ENCODE measurements around the gene HMX2.

DNA sequence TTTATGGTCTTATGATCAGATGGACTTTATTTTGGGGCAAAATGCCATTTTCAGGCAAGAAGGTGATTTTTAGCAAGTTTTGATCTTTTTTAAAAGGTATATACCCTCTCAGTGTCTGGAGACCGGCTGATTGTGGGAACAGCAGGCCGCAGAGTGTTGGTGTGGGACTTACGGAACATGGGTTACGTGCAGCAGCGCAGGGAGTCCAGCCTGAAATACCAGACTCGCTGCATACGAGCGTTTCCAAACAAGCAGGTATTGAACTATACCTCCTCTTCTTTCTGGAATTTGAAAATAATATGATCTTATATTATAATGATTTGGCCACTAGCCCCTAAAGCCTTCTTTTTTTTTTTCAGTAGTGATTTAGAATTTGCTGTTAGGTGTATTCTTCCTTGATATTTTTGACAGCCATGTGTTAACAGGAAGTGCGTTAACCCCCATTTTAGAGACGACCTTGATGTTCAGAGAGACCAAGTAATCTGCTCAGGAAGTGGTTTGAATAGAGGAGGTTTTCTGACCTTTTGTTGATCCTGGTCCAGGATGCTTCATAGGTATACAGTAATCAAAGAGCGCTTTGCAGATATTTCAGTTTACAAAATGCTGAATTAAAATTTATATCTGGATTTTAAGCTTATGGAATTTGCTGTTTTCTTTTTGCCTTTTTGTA, 12.5 kb downstream of the HMX2 start:
- TF ChIP-seq, protein P1, sequence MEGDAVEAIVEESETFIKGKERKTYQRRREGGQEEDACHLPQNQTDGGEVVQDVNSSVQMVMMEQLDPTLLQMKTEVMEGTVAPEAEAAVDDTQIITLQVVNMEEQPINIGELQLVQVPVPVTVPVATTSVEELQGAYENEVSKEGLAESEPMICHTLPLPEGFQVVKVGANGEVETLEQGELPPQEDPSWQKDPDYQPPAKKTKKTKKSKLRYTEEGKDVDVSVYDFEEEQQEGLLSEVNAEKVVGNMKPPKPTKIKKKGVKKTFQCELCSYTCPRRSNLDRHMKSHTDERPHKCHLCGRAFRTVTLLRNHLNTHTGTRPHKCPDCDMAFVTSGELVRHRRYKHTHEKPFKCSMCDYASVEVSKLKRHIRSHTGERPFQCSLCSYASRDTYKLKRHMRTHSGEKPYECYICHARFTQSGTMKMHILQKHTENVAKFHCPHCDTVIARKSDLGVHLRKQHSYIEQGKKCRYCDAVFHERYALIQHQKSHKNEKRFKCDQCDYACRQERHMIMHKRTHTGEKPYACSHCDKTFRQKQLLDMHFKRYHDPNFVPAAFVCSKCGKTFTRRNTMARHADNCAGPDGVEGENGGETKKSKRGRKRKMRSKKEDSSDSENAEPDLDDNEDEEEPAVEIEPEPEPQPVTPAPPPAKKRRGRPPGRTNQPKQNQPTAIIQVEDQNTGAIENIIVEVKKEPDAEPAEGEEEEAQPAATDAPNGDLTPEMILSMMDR (IDR thresholded peaks at IDR 0.05): no peak
- TF ChIP-seq POLR2A (IDR thresholded peaks at IDR 0.05): no peak
